ENCODE measurements around the gene NAA35.
"Not testable (repeated sequence)": the region's sequence is repeated elsewhere in the genome, so short reads cannot be mapped to it uniquely, and the experiment has no call there.

The NAA35 gene

GRCh38 chr9:85973238-85973637 lies 32.3 kb downstream of the NAA35 start:
- Mint-ChIP-seq H3K27me3 (ENCODE audit: low read depth) (no peaks in the 10 kb centered on the region), H3K27ac (no peak overlapping the region), H3K36me3 (ENCODE audit: low read depth) (peaks cover 39% of the 10 kb centered on the region)

GRCh38 chr9:85974055-85974547 lies 33.2 kb downstream of the NAA35 start:
- H3K27me3 Mint-ChIP-seq (ENCODE audit: low read depth); H3K9me3 Mint-ChIP-seq; H3K4me3 Mint-ChIP-seq; H3K27ac Mint-ChIP-seq; H3K4me1 Mint-ChIP-seq (ENCODE audit: low read depth): not testable (repeated sequence)
- peaks cover 41% of the 10 kb centered on the region for H3K36me3 Mint-ChIP-seq (ENCODE audit: low read depth)

More at GRCh38 chr9:85973238-85973637, 32.3 kb downstream of the NAA35 start:
- H3K4me3 Mint-ChIP-seq, result no peak overlapping the region
- H3K9me3 Mint-ChIP-seq, result no peaks in the 10 kb centered on the region
- H3K4me1 Mint-ChIP-seq (ENCODE audit: low read depth), result peaks cover 2% of the 10 kb centered on the region

GRCh38 chr9:85978496-85978895 lies 37.5 kb downstream of the NAA35 start:
- Mint-ChIP-seq H3K9me3 (no peaks in the 10 kb centered on the region), H3K4me3 (no peak overlapping the region), H3K36me3 (ENCODE audit: low read depth) (peaks cover 42% of the 10 kb centered on the region), H3K4me1 (ENCODE audit: low read depth) (no peaks in the 10 kb centered on the region), H3K27ac (no peak overlapping the region), H3K27me3 (ENCODE audit: low read depth) (no peaks in the 10 kb centered on the region)

GRCh38 chr9:85981369-85981768 lies 40.4 kb downstream of the NAA35 start:
- no peaks in the 10 kb centered on the region for H3K27me3 Mint-ChIP-seq (ENCODE audit: low read depth)
- H3K4me1 Mint-ChIP-seq (ENCODE audit: low read depth), result no peaks in the 10 kb centered on the region
- no peak overlapping the region for H3K4me3 Mint-ChIP-seq
- H3K27ac Mint-ChIP-seq, result no peak overlapping the region
- H3K36me3 Mint-ChIP-seq (ENCODE audit: low read depth), result peaks cover 63% of the 10 kb centered on the region
- no peaks in the 10 kb centered on the region for H3K9me3 Mint-ChIP-seq

- H3K27ac Mint-ChIP-seq, result no peak overlapping the region
- H3K36me3 Mint-ChIP-seq (ENCODE audit: low read depth), result peaks cover 62% of the 10 kb centered on the region
- H3K27me3 Mint-ChIP-seq (ENCODE audit: low read depth), result no peaks in the 10 kb centered on the region
- no peaks in the 10 kb centered on the region for H3K4me1 Mint-ChIP-seq (ENCODE audit: low read depth)
- H3K4me3 Mint-ChIP-seq, result no peak overlapping the region
- H3K9me3 Mint-ChIP-seq, result no peaks in the 10 kb centered on the region
Observed at GRCh38 chr9:85984457-85984856, 43.5 kb downstream of the NAA35 start.

- no peaks in the 10 kb centered on the region for H3K4me1 Mint-ChIP-seq (ENCODE audit: low read depth)
- H3K27me3 Mint-ChIP-seq (ENCODE audit: low read depth), result no peaks in the 10 kb centered on the region
- peaks cover 58% of the 10 kb centered on the region for H3K36me3 Mint-ChIP-seq (ENCODE audit: low read depth)
- no peak overlapping the region for H3K27ac Mint-ChIP-seq
- no peak overlapping the region for H3K4me3 Mint-ChIP-seq
- no peaks in the 10 kb centered on the region for H3K9me3 Mint-ChIP-seq
Observed at GRCh38 chr9:85987236-85987635, 46.3 kb downstream of the NAA35 start.

GRCh38 chr9:85994191-85994590 lies 53.2 kb downstream of the NAA35 start:
- Mint-ChIP-seq H3K4me1 (ENCODE audit: low read depth) (no peaks in the 10 kb centered on the region), H3K9me3 (no peaks in the 10 kb centered on the region), H3K36me3 (ENCODE audit: low read depth) (peaks cover 20% of the 10 kb centered on the region), H3K27ac (no peak overlapping the region), H3K27me3 (ENCODE audit: low read depth) (no peaks in the 10 kb centered on the region), H3K4me3 (no peak overlapping the region)

- no peaks in the 10 kb centered on the region for H3K27me3 Mint-ChIP-seq (ENCODE audit: low read depth)
- no peak overlapping the region for H3K27ac Mint-ChIP-seq
- no peaks in the 10 kb centered on the region for H3K9me3 Mint-ChIP-seq
- H3K36me3 Mint-ChIP-seq (ENCODE audit: low read depth), result peaks cover 18% of the 10 kb centered on the region
- H3K4me3 Mint-ChIP-seq, result no peak overlapping the region
- no peaks in the 10 kb centered on the region for H3K4me1 Mint-ChIP-seq (ENCODE audit: low read depth)
Observed at GRCh38 chr9:85995097-85995496, 54.2 kb downstream of the NAA35 start.

GRCh38 chr9:85995599-85995998 lies 54.7 kb downstream of the NAA35 start:
- Mint-ChIP-seq H3K27me3 (ENCODE audit: low read depth) (no peaks in the 10 kb centered on the region), H3K36me3 (ENCODE audit: low read depth) (peaks cover 22% of the 10 kb centered on the region), H3K9me3 (peaks cover 5% of the 10 kb centered on the region), H3K4me3 (no peak overlapping the region), H3K4me1 (ENCODE audit: low read depth) (peaks cover 2% of the 10 kb centered on the region), H3K27ac (no peak overlapping the region)

GRCh38 chr9:86005253-86005775 lies 64.4 kb downstream of the NAA35 start:
- Mint-ChIP-seq H3K4me3 (no peak overlapping the region), H3K4me1 (ENCODE audit: low read depth) (peaks cover 4% of the 10 kb centered on the region), H3K9me3 (peaks cover 17% of the 10 kb centered on the region), H3K36me3 (ENCODE audit: low read depth) (peaks cover 57% of the 10 kb centered on the region), H3K27me3 (ENCODE audit: low read depth) (no peaks in the 10 kb centered on the region), H3K27ac (no peak overlapping the region)

- Mint-ChIP-seq H3K4me3 (no peak overlapping the region), H3K36me3 (ENCODE audit: low read depth) (peaks cover 39% of the 10 kb centered on the region), H3K27ac (no peak overlapping the region), H3K27me3 (ENCODE audit: low read depth) (no peaks in the 10 kb centered on the region), H3K4me1 (ENCODE audit: low read depth) (peaks cover 2% of the 10 kb centered on the region), H3K9me3 (peaks cover 12% of the 10 kb centered on the region)
Observed at GRCh38 chr9:86009133-86009532, 68.2 kb downstream of the NAA35 start.

- Mint-ChIP-seq H3K9me3 (no peaks in the 10 kb centered on the region), H3K4me3 (no peak overlapping the region), H3K27ac (no peak overlapping the region), H3K36me3 (ENCODE audit: low read depth) (peaks cover 51% of the 10 kb centered on the region), H3K4me1 (ENCODE audit: low read depth) (peaks cover 14% of the 10 kb centered on the region), H3K27me3 (ENCODE audit: low read depth) (no peaks in the 10 kb centered on the region)
Observed at GRCh38 chr9:86020731-86021130, 79.8 kb downstream of the NAA35 start.

GRCh38 chr9:86021166-86021565 lies 80.2 kb downstream of the NAA35 start:
- Mint-ChIP-seq H3K27me3 (ENCODE audit: low read depth) (no peaks in the 10 kb centered on the region), H3K27ac (no peak overlapping the region), H3K9me3 (no peaks in the 10 kb centered on the region), H3K36me3 (ENCODE audit: low read depth) (peaks cover 50% of the 10 kb centered on the region), H3K4me3 (no peak overlapping the region), H3K4me1 (ENCODE audit: low read depth) (peaks cover 14% of the 10 kb centered on the region)

GRCh38 chr9:86022687-86023266 lies 81.8 kb downstream of the NAA35 start:
- Mint-ChIP-seq H3K9me3 (no peaks in the 10 kb centered on the region), H3K36me3 (ENCODE audit: low read depth) (peaks cover 49% of the 10 kb centered on the region), H3K4me1 (ENCODE audit: low read depth) (peaks cover 14% of the 10 kb centered on the region), H3K27ac (peak overlapping the region; percentile 46), H3K4me3 (no peak overlapping the region), H3K27me3 (ENCODE audit: low read depth) (no peaks in the 10 kb centered on the region)

GRCh38 chr9:86027767-86028166 lies 86.8 kb downstream of the NAA35 start:
- Mint-ChIP-seq H3K4me3 (no peak overlapping the region), H3K36me3 (ENCODE audit: low read depth) (peaks cover 22% of the 10 kb centered on the region), H3K27me3 (ENCODE audit: low read depth) (no peaks in the 10 kb centered on the region), H3K27ac (no peak overlapping the region), H3K9me3 (no peaks in the 10 kb centered on the region), H3K4me1 (ENCODE audit: low read depth) (peaks cover 4% of the 10 kb centered on the region)
